AG10803 (cell line): Measurements from ENCODE around the gene PALD1.

Experiments
- DNase-seq: peaks from one replicate; pipeline ENCODE4 v3.0.0; 2010; ENCODE audit warnings: low read depth
- H3K4me3 ChIP-seq: 2 replicates; pipeline ENCODE4 v1.5.1; 2011; ENCODE audit warnings: mild to moderate bottlenecking, low read length, control low read depth
- TF ChIP-seq, protein P1 (sequence below): conservative IDR thresholded peaks from 2 replicates; pipeline ENCODE4 v1.5.1; 2011; ENCODE audit warnings: mild to moderate bottlenecking, low read length, control low read depth, inconsistent platforms

Gene PALD1

DNA sequence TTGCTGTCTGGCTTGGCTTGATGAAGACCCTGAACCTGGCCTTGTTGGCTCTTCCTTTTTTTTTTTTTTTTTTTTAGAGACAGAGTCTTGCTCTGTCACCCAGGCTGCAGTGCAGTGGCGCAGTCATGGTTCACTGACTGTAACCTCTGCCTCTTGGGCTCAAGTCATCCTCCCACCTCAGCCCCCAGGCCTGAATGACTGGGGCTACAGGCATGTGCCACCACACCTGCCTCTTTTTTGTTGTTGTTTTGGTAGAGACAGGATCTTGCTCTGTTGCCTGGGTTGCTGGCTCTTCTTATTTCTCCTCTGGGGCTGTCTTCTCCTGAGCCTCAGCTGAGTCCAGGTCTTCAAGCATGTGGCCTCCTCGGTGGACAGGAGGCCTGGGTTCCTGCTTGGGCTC is 79.3 kb downstream of the PALD1 start:
- no peak overlapping the region for H3K4me3 ChIP-seq
- no peak for DNase-seq
- TF ChIP-seq, protein P1, sequence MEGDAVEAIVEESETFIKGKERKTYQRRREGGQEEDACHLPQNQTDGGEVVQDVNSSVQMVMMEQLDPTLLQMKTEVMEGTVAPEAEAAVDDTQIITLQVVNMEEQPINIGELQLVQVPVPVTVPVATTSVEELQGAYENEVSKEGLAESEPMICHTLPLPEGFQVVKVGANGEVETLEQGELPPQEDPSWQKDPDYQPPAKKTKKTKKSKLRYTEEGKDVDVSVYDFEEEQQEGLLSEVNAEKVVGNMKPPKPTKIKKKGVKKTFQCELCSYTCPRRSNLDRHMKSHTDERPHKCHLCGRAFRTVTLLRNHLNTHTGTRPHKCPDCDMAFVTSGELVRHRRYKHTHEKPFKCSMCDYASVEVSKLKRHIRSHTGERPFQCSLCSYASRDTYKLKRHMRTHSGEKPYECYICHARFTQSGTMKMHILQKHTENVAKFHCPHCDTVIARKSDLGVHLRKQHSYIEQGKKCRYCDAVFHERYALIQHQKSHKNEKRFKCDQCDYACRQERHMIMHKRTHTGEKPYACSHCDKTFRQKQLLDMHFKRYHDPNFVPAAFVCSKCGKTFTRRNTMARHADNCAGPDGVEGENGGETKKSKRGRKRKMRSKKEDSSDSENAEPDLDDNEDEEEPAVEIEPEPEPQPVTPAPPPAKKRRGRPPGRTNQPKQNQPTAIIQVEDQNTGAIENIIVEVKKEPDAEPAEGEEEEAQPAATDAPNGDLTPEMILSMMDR: no peak

DNA sequence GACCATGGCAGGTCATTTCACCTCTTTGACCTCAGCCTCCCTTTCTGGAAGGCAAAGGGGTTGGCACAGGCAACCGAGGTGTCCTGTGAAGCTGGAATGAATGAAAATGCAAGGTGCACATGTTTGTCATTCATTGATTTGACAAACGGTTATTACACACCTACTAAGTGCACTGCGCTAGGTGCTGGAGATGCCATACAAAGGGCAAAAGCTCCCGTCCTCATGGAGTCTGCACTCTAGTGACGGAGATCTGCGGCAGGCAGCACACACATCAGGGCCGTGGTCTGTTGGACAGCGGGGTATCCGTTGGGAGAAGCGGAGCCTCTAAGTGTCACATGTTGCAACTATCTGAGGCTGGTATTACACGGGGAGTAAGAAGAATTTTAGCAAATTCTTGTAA is 79.7 kb downstream of the PALD1 start:
- H3K4me3 ChIP-seq: no peak overlapping the region
- no peak for DNase-seq
- TF ChIP-seq, protein P1: no peak

DNA sequence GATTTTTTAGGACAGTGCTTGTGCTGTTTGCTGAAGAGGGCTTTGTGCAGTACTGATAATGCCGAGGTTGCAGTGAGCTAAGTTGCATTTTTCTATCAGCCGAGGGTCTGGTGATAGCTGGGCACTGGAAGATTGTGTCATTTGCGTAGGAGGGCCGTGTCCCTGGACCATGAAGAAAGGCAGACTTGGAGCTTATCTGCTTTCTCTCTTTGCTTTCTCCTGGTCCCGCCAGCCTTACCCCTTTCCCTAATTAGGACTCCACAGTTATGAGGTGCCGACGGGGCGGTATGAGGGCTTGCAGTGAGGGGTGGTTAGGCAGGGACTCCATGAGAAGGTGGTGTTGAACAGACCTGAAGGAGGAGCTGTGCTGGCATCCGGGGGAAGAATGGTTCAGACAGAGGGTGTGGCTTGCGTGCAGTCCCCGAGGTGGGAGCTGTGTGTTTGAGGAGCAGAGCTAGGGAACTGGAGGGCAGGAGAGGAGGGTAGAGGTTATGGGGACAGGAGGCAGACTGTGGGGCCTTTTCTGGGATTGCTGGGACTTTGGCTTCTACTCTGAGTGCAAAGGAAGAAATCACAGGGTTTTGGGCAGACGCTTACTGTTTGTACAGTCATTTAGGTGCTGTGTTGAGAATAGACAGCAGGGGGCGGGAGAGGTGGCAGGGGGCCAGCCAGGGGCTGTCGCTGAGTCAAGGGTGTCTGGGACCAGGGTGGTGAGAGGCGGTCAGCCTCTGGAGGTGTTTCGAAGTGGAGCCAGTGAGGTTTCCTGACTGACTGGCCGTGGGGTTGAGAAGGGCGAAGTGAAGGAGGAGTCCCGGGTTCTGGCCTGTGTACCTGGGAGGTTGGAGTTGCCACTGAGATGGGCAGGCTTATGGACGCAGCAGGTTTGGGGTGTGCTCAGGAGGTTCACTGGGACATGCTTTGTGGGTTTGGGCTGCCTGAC is 80.6 kb downstream of the PALD1 start:
- H3K4me3 ChIP-seq: no peak overlapping the region
- peak; percentile 22 for DNase-seq
- TF ChIP-seq, protein P1: peak; percentile 50

DNA sequence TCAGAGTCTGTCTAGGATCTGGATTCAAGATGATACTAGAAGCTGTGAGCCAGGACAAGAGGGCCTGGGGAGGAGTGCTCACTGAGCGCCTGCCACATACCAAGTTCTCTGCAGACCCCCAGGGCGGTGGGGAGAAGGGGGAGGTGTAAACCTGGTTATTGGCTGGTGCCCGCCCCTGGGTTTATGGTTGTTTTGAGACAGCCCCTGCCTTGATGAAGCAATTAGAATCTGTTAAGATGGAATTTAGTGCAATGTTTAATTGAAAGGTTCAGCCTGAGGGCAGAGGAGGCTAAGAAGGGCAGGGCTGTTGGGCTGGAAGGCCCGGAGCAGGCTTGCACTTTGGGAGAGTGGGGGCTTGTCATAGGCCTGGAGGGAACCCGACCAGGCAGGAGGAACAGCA is 81.3 kb downstream of the PALD1 start:
- no peak overlapping the region for H3K4me3 ChIP-seq
- no peak for DNase-seq
- TF ChIP-seq, protein P1: no peak

DNA sequence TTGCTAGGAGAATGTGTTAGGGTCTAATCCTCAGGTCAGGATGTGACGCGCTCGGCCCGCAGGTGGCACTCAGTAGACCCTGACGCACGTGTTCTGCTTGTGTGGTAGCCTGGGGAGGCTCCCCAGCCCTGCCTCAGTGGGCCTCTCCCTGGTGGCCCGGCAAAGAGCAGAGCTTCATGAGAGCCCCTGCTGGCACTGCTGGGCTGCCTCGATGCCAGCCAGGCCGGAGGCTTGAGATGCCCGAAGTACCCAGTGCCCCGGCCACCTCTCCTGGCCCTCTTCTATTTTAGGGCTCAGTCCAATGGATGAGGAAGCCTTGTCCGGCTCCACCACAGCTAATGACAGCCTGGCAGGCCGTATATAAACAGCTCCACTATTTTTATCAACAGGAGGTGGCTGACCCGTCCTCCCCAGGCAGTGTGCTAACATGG is 82.0 kb downstream of the PALD1 start:
- TF ChIP-seq, protein P1: no peak
- DNase-seq: no peak
- no peak overlapping the region for H3K4me3 ChIP-seq

DNA sequence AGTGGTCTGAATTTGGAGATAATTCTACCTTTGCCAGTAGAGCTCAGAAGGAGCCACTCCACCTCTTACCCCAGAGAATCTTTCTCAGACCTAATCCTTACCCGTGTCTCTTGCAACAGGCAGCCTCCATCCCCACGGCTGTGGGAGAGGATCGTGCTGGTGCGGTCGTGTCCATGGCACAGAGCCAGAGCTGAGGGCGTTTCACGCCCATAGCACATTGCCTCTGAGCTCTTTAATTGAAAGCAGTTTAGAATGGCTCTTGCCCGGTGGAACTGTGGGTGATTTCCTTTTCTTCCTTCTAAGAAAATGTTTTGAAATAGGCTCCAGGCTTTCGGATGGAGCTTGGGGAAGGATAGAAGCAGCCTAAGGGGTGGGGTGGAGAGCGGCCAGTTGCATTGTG is 82.5 kb downstream of the PALD1 start:
- peak; percentile 81 for DNase-seq

DNA sequence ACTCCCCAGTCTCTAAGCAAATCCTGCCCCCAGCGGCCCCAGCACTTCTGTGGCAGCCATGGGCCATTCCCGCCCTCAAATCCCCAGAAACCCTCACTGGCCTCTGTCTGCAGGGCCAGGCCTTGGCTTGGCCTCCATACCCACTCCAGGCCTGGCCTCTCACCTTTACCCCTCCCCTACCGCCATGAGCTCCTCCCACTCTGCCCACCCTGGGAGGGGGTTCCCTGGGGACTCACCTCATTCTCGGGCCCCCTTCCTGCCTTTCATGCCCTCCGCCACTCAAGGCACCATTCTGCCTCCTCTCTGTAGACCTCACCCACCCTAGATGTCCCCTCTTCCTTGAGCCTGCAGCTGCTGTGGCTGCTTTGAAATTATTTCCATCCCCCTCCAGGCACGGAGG is 83.0 kb downstream of the PALD1 start:
- no peak overlapping the region for H3K4me3 ChIP-seq
- TF ChIP-seq, protein P1: no peak

More for the DNA sequence above, 82.5 kb downstream of the PALD1 start:
- TF ChIP-seq, protein P1: no peak
- no peak overlapping the region for H3K4me3 ChIP-seq

More for the DNA sequence above, 83.0 kb downstream of the PALD1 start:
- no peak for DNase-seq
